ENCODE data around the gene ATAD1.
"Not testable (repeated sequence)": the region's sequence is repeated elsewhere in the genome, so short reads cannot be mapped to it uniquely, and the experiment has no call there.

The ATAD1 gene

DNA sequence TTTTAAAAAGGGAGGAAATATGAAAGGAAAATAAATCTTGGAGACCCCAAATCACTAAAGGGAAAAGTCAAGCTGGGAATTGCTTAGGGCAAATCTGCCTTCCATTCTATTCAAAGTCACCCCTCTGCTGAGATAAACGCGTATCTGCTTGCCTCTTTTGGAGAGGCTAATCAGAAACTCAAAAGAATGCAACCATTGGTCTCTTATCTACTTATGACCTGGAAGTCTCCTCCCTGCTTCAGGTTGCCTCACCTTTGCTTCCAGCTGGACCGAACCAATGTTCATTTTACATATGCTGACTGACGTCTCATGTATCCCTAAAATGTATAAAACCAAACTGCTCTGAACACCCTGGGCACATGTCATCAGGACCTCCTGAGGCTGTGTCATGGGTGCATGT, 14.7 kb downstream of the ATAD1 start:
- no peak for DNase-seq (ENCODE audit: low spot score)

DNA sequence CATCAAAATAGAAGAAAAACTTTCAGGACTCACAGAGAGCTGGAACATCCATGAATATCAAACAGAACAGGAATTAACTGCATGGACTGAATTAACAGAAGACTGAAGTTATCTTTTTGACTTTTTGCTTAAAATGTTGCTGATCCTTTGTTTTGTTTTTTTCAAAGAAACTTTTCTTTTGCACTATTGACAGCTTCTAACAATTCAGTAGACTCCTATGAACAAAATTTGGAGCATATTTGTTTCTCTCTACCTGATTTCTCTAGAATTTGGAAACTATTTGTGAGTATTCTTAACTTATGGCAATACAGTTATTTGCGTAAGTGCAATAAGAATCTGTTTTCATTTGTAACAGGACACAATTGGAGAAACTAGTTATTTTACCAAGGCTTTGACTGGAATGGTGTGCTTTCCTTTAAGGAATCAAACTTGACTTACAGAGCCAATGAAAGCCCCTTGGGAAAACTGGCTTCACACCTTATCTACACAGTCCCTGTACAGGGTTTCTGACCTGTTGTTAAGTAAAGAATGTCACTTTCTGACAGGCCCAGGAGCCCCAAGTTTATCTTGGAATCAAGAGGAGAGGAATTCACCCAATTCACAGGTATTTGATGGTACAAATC, 16.1 kb downstream of the ATAD1 start:
- DNase-seq (ENCODE audit: low spot score): not testable (repeated sequence)

DNA sequence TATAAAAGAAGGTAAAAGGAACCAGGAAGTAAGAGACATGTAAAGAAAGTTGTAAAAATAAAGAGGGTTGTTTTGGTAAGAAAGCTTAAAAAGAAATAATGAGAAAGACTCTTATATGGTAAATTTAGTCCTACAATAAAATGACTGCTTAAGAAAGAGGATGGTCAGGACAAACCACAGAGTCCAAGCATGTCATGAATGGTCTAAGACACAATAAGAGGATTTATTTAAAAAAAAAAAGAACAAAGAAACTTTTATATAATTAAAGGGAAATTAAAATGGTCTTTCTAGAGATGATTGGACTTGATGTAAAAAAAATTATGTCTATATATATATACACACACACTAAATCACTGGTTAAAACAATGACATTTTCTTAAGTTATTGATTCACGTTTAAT, 18.2 kb downstream of the ATAD1 start:
- DNase-seq (ENCODE audit: low spot score): no peak

DNA sequence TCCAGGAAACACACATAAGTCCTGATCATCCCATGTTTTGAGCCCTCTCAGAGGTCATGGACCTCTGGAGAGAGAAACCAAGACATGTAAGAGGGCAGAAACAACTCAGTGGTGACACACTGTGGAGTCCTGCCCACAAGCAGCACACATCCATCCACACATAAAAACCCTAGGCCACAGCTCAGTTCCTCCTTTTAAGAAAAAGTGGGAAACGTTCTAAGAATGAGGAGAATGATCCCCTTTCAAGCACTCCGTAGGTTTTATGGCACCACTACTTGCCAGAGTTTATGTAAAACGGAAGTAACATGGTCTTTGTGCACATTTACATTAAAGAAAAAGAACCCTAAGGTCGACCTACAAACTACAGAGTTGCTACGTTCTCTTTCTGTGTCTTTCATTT, 19.9 kb downstream of the ATAD1 start:
- DNase-seq (ENCODE audit: low spot score): no peak

DNA sequence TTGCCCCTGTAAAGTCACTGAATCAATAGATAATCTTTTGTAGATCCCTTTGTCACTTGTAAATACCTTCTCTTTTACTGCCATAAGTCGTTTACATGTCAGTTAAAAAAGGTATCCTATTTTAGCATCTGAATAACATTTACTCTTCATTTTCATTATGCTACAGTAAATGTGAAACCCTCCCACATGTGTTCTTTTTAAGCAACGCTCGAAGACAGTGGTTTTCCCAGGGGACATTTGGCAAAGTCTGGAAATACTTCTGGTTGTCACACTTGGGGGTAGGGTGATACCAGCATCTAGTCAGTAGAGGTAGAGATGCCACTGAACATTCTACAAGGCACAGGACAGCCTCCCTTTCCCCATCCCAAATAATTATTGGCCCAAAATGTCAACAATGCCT, 23.7 kb downstream of the ATAD1 start:
- DNase-seq (ENCODE audit: low spot score): no peak

DNA sequence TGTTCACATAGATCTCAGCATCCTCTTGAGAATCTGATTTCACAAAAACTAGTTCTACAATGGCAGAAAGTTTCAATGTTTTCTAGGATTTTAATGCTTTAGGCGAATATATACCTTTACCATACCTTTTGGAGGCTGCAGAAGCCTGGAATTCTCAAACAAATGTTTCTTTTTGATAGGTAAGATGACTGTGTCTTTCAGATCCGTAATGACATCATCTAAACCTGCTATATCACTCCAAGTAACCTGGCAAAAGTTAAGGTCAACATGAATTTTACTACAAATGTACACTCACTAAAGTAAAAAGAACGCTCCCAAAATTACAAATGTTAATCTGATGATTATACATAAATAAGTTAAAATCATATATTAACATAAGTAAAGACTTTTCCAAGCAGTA, 27.8 kb downstream of the ATAD1 start:
- DNase-seq (ENCODE audit: low spot score): no peak

DNA sequence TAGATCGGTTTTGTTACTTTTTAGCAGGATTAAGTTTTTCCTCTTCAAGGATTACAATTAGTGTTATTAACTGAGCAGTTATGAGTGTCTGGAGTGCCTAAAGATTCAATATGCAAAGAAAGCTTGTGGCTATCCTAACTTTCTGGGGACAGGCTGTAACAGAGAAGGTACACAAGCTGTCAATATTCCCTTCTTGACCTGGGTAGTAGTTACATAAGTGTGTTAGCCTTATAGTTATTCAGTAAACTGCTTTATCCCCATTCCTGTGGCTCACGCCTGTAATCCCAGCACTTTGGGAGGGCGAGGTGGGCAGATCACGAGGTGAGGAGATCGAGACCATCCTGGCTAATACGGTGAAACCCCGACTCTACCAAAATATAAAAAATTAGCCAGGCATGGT, 31.6 kb downstream of the ATAD1 start:
- DNase-seq (ENCODE audit: low spot score): no peak

DNA sequence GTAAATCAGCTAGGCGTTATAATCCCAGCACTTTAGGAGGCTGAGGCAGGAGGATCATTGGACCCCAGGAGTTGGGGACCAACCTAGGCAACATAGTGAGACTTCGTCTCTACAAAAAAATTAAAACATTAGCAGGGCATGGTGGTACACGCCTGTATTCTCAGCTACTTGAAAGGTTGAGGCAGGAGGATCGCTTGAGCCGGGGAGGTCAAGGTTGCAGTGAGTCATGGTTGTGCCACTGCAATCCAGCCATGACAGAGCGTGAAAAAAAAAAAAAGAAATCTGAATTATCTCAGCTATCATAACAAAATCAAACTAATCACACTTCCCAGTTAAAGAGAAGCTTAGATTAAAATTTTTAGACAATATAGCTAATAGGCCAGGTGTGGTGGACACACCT, 35.3 kb downstream of the ATAD1 start:
- DNase-seq (ENCODE audit: low spot score): no peak

DNA sequence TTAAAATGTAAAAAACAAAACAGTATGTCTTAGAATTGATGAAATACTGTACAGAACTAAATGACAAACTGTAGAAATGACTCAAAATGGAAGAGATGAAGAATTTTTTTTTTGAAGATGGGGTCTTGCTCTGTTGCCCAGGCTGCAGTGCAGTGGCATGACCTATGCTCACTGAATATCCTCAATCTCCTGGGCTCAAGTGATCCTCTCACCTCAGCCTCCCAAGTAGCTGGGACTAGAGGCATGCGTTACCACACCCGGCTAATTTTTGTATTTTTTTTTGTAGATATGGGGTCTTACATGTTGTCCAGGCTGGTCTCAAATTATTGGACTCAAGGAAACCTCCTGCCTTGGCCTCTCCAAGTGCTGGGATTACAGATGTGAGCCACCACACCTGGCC, 36.5 kb downstream of the ATAD1 start:
- no peak for DNase-seq (ENCODE audit: low spot score)

DNA sequence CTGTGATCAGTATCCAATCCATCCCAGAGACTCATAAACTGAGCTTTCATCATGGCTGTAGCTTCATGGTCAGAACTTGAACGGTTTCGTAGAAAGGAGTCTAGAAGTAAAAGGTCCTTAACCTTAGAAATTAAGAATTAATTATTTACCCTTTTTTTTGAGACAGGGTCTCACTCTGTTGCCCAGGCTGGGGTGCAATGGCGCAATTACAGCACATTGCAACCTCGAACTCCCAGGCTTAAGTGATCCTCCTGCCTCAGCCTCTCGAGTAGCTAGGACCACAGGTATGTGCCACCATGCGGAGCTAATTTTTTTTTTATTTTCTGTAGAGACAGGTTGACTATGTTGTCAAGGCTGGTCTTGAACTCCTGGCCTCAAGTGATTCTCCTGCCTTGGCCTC, 41.7 kb downstream of the ATAD1 start:
- no peak for DNase-seq (ENCODE audit: low spot score)

DNA sequence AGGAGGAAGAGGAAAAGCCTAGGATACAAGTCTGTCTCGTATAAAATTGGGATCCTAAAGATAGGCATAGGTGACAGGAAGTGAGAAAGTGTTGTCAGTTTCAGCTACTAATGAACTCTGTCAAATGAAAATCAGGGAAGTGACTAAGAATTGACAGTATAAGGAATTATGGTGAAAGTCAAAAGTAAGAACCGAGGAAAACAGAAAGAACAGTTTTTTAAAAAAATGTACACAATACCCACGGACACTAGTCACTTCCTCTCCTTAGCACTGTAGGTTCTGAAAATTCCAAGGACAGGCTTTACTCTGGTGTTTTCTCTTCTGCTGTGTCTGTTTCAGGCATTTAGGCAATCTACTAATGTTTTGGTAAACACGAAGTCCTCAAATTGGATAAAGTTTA, 42.3 kb downstream of the ATAD1 start:
- DNase-seq (ENCODE audit: low spot score): peak; percentile 19

DNA sequence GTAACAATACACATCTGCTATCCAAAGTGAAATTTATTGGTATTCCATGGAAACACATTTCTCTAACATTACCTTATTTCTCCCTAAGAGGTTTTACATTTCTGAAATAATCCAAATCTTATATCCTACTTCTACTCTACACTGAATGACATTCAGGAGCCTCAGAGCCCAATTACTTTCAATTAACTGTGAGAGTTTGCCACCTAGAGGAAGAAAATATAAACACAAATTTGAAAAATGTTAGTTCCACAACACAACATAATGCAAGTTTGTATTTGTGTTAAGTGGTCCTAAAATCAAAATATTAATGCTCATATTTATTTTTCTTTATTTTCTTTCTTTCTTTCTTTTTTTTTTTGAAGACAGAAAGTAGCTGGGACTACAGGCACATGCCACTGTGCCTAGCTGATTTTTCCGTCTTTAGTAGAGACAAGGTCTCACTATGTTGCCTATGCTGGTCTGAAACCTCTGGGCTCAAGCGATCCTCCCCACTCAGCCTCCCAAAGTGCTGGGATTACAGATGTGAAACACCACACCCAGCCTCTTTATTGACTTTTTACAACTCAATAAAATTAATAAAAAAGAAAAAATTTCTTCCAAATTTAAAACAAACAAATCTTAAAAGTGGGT, 46.0 kb downstream of the ATAD1 start:
- DNase-seq (ENCODE audit: low spot score): peak; percentile 50

DNA sequence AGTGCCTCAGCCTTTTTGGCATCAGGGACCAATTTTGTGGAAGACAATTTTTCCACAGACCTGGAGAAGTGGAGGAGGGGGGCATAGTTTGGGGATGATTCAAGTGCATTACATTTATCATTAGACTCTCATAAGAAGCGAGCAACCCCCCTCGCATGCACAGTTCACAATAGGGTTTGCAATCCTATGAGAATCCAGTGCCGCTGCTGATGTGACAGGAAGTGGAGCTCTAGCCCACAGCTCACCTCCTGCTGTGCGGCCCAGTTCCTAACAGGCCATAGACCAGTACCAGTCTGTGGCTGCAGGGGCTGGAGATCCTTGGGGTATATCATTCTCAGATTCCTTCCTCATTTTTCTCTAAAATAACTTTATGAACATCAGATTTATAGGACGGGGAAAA, 50.8 kb downstream of the ATAD1 start:
- no peak for DNase-seq (ENCODE audit: low spot score)

DNA sequence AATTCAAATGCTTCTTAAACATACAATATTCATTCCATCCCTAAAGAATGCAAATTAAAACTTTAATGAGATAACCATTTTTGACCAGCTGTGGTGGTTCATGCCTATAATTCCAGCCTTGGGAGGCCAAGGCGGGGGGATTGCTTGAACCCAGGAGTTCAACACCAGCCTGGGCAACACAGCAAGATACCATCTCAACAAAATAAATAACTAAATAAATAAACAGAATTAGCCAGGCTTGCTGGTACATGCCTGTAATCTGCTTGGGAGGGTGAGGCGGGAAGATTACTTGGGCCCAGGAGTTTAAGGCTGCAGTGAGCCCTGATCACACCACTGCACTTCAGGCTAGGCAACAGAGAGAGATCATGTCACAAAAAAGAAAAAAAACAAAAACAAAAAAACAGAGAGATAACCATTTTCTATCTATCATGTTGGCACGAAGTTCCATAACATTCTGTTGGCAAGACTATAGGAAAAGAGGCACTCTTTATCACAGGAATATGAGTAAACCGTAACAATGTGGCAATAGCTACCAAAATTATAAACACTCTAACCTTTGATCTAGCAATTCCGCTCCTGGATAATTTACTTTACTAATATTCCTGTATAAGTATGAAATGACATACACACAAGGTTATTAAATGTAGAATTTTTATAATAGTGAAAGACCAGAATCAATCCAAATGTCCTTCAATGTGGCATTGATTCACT, 52.2 kb downstream of the ATAD1 start:
- no peak for DNase-seq (ENCODE audit: low spot score)

DNA sequence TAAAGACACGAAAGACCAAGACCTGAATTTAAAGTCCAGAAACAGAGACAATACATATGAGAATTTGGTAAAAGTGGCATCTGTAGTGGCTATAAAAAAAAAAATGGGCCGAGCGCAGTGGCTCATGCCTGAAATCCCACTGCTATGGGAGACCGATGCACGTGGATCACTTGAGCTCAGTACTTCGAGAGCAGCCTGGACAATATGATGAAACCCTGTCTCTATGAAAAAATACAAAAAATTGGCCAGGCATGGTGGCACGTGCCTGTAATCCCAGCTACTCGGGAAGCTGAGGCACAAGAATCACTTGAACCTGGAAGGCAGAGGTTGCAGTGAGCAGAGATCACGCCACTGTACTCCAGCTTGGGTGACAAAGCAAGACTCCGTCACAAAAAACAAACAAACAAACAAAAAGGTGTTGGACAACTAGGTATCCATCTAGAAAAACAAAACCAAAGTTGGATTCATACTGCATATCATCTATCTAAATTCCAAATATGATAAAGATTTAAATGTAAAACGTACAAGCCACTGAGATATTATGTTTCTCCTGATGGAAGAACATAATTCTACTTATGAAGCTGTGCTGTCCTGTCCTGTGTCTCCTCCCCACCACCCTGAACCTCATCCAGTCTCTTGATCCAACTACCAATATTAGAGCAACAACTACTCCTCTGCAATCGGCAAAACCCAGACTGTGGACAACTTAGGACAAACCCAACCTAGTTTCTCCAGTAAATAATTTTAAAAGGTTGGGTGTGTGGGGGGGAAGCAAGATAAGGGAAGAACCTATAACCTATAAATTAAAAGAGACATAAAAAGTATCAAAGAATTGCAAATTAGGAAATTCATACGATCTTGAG, 53.7 kb downstream of the ATAD1 start:
- no peak for DNase-seq (ENCODE audit: low spot score)

DNA sequence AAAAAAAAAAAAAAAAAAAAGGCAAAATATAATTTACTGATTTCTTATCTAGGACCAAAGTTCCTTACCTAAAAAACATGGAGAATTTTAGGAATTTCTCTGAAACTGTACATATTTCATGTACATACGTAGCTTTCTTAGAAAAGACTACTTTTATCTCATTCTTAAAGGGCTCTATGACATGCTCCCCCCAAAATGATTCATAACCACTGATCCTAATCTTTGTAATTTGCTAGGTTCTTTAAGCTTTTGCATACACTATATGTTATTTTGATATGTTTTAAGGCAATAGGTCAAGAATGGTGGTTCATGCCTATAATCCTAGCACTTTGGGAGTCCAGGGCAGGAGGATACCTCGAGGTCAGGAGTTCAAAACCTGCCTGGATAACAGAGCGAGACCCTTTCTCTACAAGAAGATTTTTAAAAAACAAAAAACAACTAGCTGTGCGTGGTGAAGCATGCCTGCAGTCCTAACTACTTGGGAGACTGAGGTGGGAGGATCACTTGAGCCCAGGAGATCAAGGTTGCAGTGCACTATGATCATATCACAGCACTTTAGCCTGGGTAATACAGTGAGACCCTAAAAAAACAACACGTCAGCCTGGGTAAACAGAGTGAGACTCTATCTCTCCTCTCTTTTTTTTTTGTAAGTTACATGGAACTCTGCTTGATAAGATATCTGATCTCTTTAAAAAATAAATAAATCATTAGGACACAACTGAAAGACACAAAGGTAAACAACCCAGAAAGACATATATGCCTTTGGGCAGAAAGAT, 54.8 kb downstream of the ATAD1 start:
- DNase-seq (ENCODE audit: low spot score): no peak

DNA sequence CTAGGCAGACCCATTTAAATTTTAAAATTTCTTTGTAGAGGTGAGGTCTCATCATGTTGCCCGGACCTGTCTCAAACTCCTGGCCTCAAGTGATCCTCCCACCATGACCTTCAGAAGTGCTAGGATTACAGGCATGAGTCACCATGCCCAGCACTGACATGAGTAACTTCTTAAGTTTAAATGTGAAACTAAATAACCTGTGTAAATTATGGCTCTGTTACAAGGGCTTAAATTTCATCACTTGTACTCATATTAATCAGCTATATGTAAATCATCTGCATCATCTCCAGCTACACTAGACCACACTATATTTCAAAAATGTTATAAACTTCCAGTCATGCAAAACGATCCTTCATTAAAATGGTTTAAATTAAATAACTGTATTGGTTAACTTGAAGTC, 56.1 kb downstream of the ATAD1 start:
- peak; percentile 5 for DNase-seq (ENCODE audit: low spot score)

DNA sequence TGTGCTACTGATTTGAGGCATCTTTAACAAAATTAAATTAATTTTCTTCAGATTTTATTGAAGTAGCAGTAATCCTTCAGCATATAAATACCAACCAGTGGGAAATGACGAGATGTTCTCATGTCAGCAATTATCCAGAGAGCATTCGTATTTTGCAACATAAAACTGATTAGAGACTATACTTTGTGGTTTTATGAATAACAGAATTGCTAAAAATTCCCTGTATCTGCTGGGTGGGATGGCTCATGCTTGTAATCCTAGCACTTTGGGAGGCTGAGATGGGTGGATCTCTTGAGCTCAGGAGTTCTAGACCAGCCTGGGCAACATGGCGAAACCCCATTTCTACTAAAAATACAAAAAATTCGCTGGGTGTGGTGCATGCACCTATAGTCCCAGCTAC, 56.9 kb downstream of the ATAD1 start:
- DNase-seq (ENCODE audit: low spot score): no peak

DNA sequence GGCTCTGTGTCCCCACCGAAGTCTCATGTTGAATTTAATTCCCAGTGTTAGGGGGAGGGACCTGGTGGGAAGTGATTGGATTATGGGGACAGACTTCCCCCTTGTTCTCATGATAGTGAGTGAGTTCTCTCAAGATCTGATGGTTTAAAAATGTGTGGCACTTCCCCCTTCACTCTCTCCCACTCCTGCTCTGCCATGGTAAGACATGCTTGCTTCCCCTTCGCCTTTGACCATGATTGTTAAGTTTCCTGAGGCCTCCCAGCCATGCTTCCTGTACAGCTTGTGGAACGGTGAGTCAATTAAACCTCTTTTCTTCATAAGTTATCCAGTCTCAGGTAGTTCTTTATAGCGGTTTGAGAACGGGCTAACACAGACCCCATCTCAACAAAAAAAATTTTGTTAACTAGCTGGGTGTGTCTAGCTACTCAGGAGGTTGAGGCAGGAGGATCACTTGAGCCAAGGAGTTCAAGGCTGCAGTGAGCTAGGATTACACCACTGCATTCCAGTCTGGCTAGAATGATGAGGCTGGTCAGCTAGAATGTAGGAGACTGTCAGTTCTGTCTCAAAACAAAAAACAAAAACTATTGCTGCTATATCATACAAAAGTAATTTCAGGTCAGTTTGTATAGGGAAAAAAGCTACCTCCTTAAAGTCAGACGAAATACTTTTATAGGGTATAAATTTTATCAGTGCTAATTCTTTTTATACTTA, 57.7 kb downstream of the ATAD1 start:
- no peak for DNase-seq (ENCODE audit: low spot score)

DNA sequence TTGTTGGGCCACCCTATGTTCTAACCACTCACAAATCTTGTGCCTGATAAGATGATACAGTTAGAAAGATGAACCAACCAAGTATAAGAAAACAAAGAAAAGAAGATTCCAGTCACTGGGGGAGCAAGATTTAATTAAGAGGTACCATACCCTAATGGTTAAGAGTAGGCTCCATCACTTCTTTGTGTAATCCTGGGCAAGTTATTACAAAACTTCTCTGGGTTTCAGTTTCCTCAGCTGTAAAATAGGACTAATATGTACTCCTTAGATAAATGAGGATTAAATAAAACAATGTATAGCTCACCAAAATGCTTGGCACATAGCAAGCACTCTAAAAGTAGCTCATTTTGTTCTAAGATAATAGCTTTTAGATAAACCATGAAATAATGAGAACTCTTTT, 58.5 kb downstream of the ATAD1 start:
- DNase-seq (ENCODE audit: low spot score): no peak

DNA sequence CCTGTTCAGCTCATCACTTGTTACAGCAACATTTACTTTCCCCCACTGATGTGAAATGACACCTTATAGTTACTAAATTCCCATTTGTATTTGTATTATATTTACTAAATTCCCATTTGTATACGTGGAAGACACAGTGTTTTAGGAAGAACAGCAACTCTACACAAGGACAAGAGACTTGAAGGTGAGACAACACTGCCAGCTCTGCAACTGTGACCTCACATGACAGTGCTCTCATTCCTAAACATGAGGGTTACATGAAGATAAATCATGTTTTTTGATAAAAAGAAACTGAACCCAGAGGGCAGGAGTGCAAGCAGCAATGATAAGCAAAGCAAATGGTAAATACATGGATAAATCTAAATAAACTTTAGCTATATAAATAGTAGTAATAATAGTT, 60.3 kb downstream of the ATAD1 start:
- no peak for DNase-seq (ENCODE audit: low spot score)

All from GM03348 (cell line).